GM10266 (cell line): ENCODE results near the gene GPRC6A.
"Not testable (repeated sequence)": the region's sequence is repeated elsewhere in the genome, so short reads cannot be mapped to it uniquely, and the experiment has no call there.

Experiments
- DNase-seq: peaks from one replicate; pipeline ENCODE4 v3.0.0; 2012; ENCODE audit errors: extremely low spot score
- CTCF ChIP-seq: IDR thresholded peaks from 2 replicates; pipeline ENCODE4 v1.5.1; 2012; ENCODE audit warnings: mild to moderate bottlenecking, low read depth; ENCODE audit not compliant: control insufficient read depth, insufficient read depth; ENCODE audit errors: missing control alignments

The GPRC6A gene

GRCh38 chr6:116858060-116858459, 29.2 kb upstream of the GPRC6A start:
- no peak for DNase-seq
- no peak for TF ChIP-seq CTCF

- DNase-seq = no peak
Measured at GRCh38 chr6:116847227-116847626, 18.3 kb upstream of the GPRC6A start.

GRCh38 chr6:116842459-116842858, 13.6 kb upstream of the GPRC6A start:
- no peak for TF ChIP-seq CTCF
- no peak for DNase-seq

More at GRCh38 chr6:116847227-116847626, 18.3 kb upstream of the GPRC6A start:
- peak; percentile 21 for TF ChIP-seq CTCF

GRCh38 chr6:116840091-116840490, 11.2 kb upstream of the GPRC6A start:
- TF ChIP-seq CTCF = no peak
- DNase-seq = no peak

- TF ChIP-seq CTCF = no peak
- DNase-seq = no peak
Measured at GRCh38 chr6:116836606-116837342, 7.9 kb upstream of the GPRC6A start.

- not testable (repeated sequence) for DNase-seq
Measured at GRCh38 chr6:116834526-116834925, 5.6 kb upstream of the GPRC6A start.

- TF ChIP-seq CTCF = no peak
- no peak for DNase-seq
Measured at GRCh38 chr6:116827561-116828240, 1.2 kb downstream of the GPRC6A start.

GRCh38 chr6:116816336-116816735, 12.5 kb downstream of the GPRC6A start:
- DNase-seq = not testable (repeated sequence)
